Stimulated activated CD4-positive, alpha-beta T cell treated with anti-CD3 and anti-CD28 coated beads, Interleukin-4, amount 100 ng/mL, for 1 hour (primary cell): ENCODE measurements around the gene LCE3B.

ENCODE experiments used
- DNase-seq: peaks from one replicate; pipeline ENCODE4 v3.0.0-alpha.2; 2020

Gene LCE3B

DNA sequence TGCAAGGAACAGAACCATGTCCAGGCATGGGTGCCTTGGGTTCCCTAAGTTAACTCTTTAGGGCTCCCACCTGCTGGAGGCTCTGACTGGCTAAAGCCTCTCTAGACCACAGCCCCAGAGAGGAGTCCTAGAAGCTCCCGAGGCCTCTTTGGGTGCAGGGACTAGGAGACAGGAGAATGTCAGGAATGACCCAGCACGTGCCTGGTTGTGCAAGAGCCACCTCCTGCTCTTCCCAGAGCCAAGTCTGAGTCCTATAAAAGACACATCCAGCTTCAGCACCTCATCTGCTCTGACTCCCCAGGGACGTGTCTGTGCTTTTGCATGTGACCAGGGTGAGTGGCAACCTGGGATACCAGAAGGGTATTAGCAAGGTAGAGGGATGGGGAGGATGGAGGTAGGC lies 49.5 kb downstream of the LCE3B start, which contains the start of gene LCE2D:
LCE2D (plus strand) TSS at position 283 of the 400 bp plus-strand sequence. CDS start 726 bp downstream, outside the sequence.
- no peak for DNase-seq
